Cardiac muscle cell (in vitro differentiated cells and primary cell): Measurements from ENCODE around the gene LDLRAD4. TPM values are rescaled to one million over a fixed set of nuclear protein-coding genes. Genes with fewer than 3 reads are reported as not detected.

Experiments
- DNase-seq, 2 donors: peaks; one replicate each; pipeline versions ENCODE4 v3.0.0 to v3.0.0-alpha.2; 2010 to 2017; ENCODE audit warnings: low read depth in 1 of 2, low spot score in 1 of 2
- H3K27ac ChIP-seq: fragments of 200-600 bp; sonication (generic); 2 replicates; pipeline ENCODE4 v1.5.1; 2016
- H3K27me3 ChIP-seq: fragments of 200-600 bp; sonication (generic); 2 replicates; pipeline ENCODE4 v1.6.0; 2016; ENCODE audit warnings: control low read depth
- H3K36me3 ChIP-seq: fragments of 200-600 bp; sonication (generic); 2 replicates; pipeline ENCODE4 v1.5.1; 2016; ENCODE audit warnings: control low read depth
- H3K4me1 ChIP-seq: fragments of 200-600 bp; sonication (generic); 2 replicates; pipeline ENCODE4 v1.8.1; 2017; ENCODE audit warnings: low read depth, mild to moderate bottlenecking, mixed run types
- H3K4me3 ChIP-seq: fragments of 200-600 bp; sonication (generic); 2 replicates; pipeline ENCODE4 v1.5.1; 2016; ENCODE audit warnings: mild to moderate bottlenecking
- H3K9me3 ChIP-seq: fragments of 200-600 bp; sonication (generic); 2 replicates; pipeline ENCODE4 v1.5.1; 2017; ENCODE audit warnings: low read depth, mild to moderate bottlenecking, control low read depth
- polyA plus RNA-seq: library from polyadenylated mRNA; unstranded; fragments of >200 nt; fragmentation: Nextera tagmentation; extraction: Ambion mirVana; gene quantifications from 2 replicates; pipeline ENCODE4 v1.2.1, GENCODE V29; 2016
- total RNA-seq: library from RNA; depleted of rRNA; stranded (reverse); fragments of >200 nt; gene quantifications from 2 replicates; pipeline ENCODE4 v1.2.3, GENCODE V29; 2016
- TF ChIP-seq, protein P1 (sequence below): IDR thresholded peaks from 2 replicates; pipeline ENCODE4 v1.5.1; 2012; ENCODE audit warnings: low read depth, mild to moderate bottlenecking, low read length

Gene LDLRAD4
- total and polyA plus RNA-seq, 2 experiments from 2014 or later: 10.5 to 11.5 TPM

DNA sequence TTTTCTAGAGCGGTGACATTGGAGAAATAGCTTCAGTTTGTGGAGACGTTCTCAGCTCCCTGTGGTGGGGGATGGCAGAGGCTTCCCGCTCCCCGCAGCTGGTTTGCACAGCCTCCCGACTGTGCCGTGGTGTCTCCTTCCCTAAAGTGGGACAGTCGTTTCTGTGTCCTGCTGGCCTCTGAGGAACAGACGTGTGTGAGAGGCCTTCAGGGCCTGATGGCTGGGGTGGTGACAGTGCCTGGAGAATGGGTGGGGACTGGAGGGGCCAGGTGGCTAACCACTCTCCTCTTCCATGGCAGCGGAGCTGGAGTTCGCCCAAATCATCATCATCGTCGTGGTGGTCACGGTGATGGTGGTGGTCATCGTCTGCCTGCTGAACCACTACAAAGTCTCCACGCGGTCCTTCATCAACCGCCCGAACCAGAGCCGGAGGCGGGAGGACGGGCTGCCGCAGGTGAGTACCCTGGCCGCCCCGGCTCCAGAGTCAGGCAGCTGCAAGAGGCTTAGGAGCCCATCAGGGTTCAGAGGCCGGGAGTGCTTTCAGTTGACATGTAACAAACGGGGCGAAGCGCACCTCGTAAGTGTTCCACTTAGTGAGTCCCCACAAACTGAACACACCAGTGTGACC is 402.4 kb downstream of the LDLRAD4 start:
- no peak overlapping the region for H3K27ac ChIP-seq
- H3K4me1 ChIP-seq: peaks cover 5% of the 10 kb centered on the region
- H3K4me3 ChIP-seq: no peak overlapping the region
- no peak for DNase-seq
- H3K9me3 ChIP-seq: no peaks in the 10 kb centered on the region
- TF ChIP-seq, protein P1, sequence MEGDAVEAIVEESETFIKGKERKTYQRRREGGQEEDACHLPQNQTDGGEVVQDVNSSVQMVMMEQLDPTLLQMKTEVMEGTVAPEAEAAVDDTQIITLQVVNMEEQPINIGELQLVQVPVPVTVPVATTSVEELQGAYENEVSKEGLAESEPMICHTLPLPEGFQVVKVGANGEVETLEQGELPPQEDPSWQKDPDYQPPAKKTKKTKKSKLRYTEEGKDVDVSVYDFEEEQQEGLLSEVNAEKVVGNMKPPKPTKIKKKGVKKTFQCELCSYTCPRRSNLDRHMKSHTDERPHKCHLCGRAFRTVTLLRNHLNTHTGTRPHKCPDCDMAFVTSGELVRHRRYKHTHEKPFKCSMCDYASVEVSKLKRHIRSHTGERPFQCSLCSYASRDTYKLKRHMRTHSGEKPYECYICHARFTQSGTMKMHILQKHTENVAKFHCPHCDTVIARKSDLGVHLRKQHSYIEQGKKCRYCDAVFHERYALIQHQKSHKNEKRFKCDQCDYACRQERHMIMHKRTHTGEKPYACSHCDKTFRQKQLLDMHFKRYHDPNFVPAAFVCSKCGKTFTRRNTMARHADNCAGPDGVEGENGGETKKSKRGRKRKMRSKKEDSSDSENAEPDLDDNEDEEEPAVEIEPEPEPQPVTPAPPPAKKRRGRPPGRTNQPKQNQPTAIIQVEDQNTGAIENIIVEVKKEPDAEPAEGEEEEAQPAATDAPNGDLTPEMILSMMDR: no peak
- H3K36me3 ChIP-seq: no peaks in the 10 kb centered on the region
- no peaks in the 10 kb centered on the region for H3K27me3 ChIP-seq

DNA sequence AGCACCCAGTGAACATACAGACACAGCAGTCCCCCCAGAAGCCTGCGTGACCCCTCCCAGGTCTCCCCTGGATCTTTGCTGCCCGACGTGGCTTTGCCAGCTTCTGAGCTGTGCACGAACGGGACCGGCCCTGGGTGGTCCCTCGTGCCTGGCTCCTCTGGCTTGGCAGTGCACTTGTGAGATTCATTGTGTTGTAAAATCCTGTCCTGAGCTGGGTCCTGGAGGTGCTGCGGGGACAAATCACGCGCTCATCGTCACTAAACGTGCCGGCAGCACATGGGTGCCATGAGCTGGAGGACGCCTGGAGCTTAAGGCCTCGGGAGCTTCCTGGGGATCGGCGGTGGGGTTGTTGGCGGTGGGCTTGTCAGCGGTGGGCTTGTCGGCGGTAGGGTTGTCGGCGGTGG is 402.9 kb downstream of the LDLRAD4 start:
- H3K27ac ChIP-seq: no peak overlapping the region
- no peaks in the 10 kb centered on the region for H3K27me3 ChIP-seq
- no peak for DNase-seq
- H3K9me3 ChIP-seq: no peaks in the 10 kb centered on the region
- H3K4me1 ChIP-seq: peaks cover 5% of the 10 kb centered on the region
- no peak overlapping the region for H3K4me3 ChIP-seq
- TF ChIP-seq, protein P1: no peak
- no peaks in the 10 kb centered on the region for H3K36me3 ChIP-seq

DNA sequence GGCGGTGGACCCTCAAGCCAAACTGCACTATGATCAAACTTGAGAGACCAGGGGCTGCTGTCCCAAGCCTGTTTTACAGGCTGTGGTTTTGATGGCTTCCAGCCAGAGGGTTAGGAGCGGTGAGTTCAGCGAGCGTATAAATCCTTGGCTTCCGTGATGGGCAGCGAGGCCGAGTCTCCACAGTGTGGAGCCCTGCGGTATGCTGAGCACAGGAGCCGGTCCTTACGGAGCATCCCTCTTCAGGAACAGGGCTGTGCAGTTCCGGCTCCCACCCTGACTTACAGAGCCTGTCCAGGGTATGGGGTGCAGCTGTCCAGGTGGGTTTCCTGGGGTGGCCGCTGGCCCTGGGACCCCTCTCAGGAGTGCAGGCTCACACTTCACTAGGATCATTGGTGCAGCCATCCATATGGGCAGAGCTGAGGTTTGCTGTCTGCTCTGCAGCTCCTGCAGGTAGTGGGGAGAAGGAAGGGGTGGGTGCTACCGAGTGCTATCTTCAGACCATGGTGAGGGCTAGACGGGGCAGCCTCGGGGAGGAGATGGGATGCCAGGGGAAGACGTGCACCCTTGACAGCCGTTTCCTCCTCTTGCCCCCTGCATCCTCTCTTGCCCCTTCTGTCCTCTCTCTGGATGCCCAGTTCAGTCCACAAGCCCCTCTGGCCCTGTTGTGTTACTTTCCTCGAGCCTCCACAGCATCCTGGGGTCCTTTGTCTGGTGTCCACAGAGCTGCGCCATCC is 403.5 kb downstream of the LDLRAD4 start:
- Histone ChIP-seq H3K4me3 (no peak overlapping the region), H3K4me1 (peaks cover 5% of the 10 kb centered on the region), H3K9me3 (no peaks in the 10 kb centered on the region), H3K27me3 (no peaks in the 10 kb centered on the region), H3K27ac (no peak overlapping the region), H3K36me3 (no peaks in the 10 kb centered on the region)
- DNase-seq: no peak
- TF ChIP-seq, protein P1: no peak

DNA sequence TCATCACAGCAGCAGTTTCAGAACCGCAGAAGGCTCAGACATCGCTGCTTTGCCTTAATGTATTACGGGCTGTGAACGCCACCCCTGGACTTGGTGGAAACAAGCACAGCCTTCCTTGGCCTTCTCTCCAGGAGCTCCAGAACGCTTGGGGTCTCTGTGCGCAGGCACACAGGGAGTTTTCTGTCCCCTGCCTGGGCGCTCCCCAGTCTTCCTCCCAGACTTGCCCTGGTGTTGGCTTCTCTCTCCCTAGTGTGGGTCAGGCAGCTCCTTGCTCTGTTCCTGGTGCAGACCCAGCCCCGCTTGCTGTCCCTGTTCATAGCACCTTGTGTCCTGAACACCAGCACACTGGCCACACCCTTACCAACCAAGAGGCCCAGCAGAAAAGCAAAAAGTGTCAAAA is 404.2 kb downstream of the LDLRAD4 start:
- H3K27ac ChIP-seq: no peak overlapping the region
- H3K36me3 ChIP-seq: no peaks in the 10 kb centered on the region
- no peaks in the 10 kb centered on the region for H3K27me3 ChIP-seq
- no peaks in the 10 kb centered on the region for H3K9me3 ChIP-seq
- peaks cover 5% of the 10 kb centered on the region for H3K4me1 ChIP-seq
- TF ChIP-seq, protein P1: no peak
- H3K4me3 ChIP-seq: no peak overlapping the region
- DNase-seq: no peak

DNA sequence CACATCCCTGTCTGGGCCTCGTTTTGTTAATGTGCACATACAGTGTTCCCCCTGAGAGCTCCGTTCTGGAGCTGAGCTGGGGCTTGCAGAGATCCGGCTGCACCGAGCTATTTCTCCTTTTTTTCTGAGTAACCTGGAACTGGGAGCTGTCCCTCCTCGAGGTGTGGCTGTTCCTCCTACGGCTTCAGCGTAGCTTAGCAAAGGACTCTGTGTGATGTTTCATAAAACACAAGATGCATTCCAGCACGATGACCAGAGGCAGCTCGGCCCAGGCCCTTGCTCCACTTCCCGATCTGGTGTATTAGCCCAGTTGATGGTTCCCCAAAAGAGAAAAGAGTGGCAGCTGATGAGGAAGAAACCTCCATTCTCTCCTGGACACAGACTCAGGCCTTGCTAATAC is 404.8 kb downstream of the LDLRAD4 start:
- no peaks in the 10 kb centered on the region for H3K9me3 ChIP-seq
- DNase-seq: no peak
- no peak overlapping the region for H3K4me3 ChIP-seq
- H3K4me1 ChIP-seq: peaks cover 5% of the 10 kb centered on the region
- no peaks in the 10 kb centered on the region for H3K27me3 ChIP-seq
- no peak overlapping the region for H3K27ac ChIP-seq
- TF ChIP-seq, protein P1: no peak
- no peaks in the 10 kb centered on the region for H3K36me3 ChIP-seq
